Measurements from ENCODE around the gene ANTXR1.
A peak's percentile ranks its signal among the peaks of the same experiment; 100 is the strongest.

The ANTXR1 gene

GRCh38 chr2:68995916-68996315 is 17.1 kb upstream of the ANTXR1 start:
- DNase-seq (ENCODE audit: insufficient read length, low spot score) (no peak), FAIRE-seq (no peak)
- TF ChIP-seq POLR2AphosphoS5 (IDR thresholded peaks at IDR 0.05; ENCODE audit: low read depth, low read length) (no peak), SPI1 (IDR thresholded peaks at IDR 0.05; ENCODE audit: low read depth, low read length) (no peak), POU2F2 (IDR thresholded peaks at IDR 0.05; ENCODE audit: low read depth, low read length) (no peak), TAF1 (IDR thresholded peaks at IDR 0.05; ENCODE audit: low read depth, low read length) (no peak), PAX5 (IDR thresholded peaks at IDR 0.05; ENCODE audit: insufficient read depth, low read length, severe bottlenecking) (no peak), POLR2A (IDR thresholded peaks at IDR 0.05; ENCODE audit: low read depth, low read length) (no peak)

DNA sequence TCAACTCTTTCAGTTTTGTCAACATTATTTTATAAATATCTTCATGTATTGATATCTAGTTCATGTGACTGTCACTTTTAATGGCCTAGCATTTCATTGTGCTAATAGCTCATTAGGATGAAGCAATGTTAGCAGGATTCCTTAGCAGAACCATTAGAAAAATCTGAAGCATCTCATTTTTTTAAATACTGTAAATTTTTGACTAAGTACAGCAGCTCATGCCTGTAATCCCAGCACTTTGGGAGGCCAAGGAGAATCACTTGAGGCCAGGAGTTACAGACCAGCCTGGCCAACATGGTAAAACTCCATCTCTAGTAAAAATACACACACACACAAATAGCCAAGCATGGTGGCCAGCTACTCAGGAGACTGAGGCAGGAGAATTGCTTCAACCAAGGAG is 15.6 kb upstream of the ANTXR1 start:
- FAIRE-seq, result no peak
- DNase-seq (ENCODE audit: insufficient read length, low spot score), result no peak
- TF ChIP-seq TAF1 (IDR thresholded peaks at IDR 0.05; ENCODE audit: low read depth, low read length) (no peak), POU2F2 (IDR thresholded peaks at IDR 0.05; ENCODE audit: low read depth, low read length) (no peak), SPI1 (IDR thresholded peaks at IDR 0.05; ENCODE audit: low read depth, low read length) (no peak), POLR2AphosphoS5 (IDR thresholded peaks at IDR 0.05; ENCODE audit: low read depth, low read length) (no peak), PAX5 (IDR thresholded peaks at IDR 0.05; ENCODE audit: insufficient read depth, low read length, severe bottlenecking) (no peak), POLR2A (IDR thresholded peaks at IDR 0.05; ENCODE audit: low read depth, low read length) (no peak)

DNA sequence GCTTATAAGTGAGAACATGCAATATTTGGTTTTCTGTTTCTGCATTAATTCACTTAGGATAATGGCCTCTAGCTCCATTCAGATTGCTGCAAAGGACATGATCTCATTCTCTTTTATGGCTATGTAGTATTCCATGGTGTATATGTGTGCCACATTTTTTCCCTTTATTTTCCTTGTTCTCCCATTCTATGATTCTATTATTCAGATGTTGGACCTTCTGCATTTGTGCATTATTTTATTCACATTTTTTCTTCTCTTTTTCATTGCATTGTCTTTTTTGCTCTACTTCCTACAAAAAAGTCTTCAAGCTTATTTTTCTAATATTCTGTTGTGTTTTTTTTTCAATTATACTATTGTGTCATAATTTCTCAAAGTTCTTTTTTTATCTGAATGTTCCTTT is 11.1 kb upstream of the ANTXR1 start:
- TF ChIP-seq POLR2AphosphoS5 (IDR thresholded peaks at IDR 0.05; ENCODE audit: low read depth, low read length) (no peak), PAX5 (IDR thresholded peaks at IDR 0.05; ENCODE audit: insufficient read depth, low read length, severe bottlenecking) (no peak), TAF1 (IDR thresholded peaks at IDR 0.05; ENCODE audit: low read depth, low read length) (no peak), POU2F2 (IDR thresholded peaks at IDR 0.05; ENCODE audit: low read depth, low read length) (no peak), SPI1 (IDR thresholded peaks at IDR 0.05; ENCODE audit: low read depth, low read length) (no peak), POLR2A (IDR thresholded peaks at IDR 0.05; ENCODE audit: low read depth, low read length) (no peak)
- FAIRE-seq, result no peak

DNA sequence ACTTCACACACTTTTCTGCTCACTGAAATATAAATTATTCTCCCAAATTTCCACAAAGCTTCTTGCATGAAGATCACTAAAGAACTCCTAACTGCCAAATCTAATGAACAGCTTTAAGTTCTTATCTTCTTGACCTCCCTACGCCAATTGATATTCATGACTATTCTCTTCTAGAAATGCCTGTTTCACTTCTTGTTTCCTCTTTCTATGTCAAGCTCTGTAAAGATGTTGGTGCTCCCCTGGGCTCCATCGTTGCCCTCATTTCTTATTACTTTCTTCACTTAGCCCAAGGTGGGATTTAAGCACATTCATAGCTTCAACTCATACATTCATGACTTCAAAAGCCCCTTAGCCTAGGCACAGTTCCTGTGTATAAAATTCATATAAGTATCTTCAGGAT is 9.2 kb upstream of the ANTXR1 start:
- FAIRE-seq (no peak), DNase-seq (ENCODE audit: insufficient read length, low spot score) (no peak)
- TF ChIP-seq POU2F2 (IDR thresholded peaks at IDR 0.05; ENCODE audit: low read depth, low read length), result no peak
- 0 out of 2 replicates have a peak, but pooled peaks have one; percentile 20 for TF ChIP-seq SPI1 (IDR thresholded peaks at IDR 0.05; ENCODE audit: low read depth, low read length)
- no peak for TF ChIP-seq POLR2A (IDR thresholded peaks at IDR 0.05; ENCODE audit: low read depth, low read length)

More for the DNA sequence above, 11.1 kb upstream of the ANTXR1 start:
- DNase-seq (ENCODE audit: insufficient read length, low spot score), result no peak

DNA sequence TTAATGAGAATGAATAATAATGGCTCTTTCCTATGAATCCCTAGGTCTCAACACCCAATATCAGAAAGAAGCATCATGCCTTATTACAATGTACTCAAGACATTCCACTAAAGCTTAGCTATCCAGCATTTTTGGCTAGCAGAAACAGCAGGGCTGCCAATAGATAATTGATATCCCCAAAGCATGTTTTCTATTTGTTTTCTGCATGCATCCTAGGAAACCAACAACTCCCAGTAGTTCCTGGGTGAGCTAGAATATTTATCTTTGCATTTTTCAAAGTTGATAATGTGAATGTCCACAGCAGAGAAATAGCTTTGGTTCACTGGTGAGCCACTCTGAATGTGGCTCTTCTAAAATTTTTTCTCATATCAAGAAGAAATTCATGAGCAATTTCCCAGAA is 5.8 kb upstream of the ANTXR1 start:
- no peak for TF ChIP-seq POU2F2 (IDR thresholded peaks at IDR 0.05; ENCODE audit: low read depth, low read length)
- no peak for TF ChIP-seq PAX5 (IDR thresholded peaks at IDR 0.05; ENCODE audit: insufficient read depth, low read length, severe bottlenecking)
- TF ChIP-seq TAF1 (IDR thresholded peaks at IDR 0.05; ENCODE audit: low read depth, low read length), result no peak
- no peak for TF ChIP-seq POLR2AphosphoS5 (IDR thresholded peaks at IDR 0.05; ENCODE audit: low read depth, low read length)
- no peak for TF ChIP-seq SPI1 (IDR thresholded peaks at IDR 0.05; ENCODE audit: low read depth, low read length)
- TF ChIP-seq POLR2A (IDR thresholded peaks at IDR 0.05; ENCODE audit: low read depth, low read length), result no peak
- no peak for FAIRE-seq
- DNase-seq (ENCODE audit: insufficient read length, low spot score), result no peak

DNA sequence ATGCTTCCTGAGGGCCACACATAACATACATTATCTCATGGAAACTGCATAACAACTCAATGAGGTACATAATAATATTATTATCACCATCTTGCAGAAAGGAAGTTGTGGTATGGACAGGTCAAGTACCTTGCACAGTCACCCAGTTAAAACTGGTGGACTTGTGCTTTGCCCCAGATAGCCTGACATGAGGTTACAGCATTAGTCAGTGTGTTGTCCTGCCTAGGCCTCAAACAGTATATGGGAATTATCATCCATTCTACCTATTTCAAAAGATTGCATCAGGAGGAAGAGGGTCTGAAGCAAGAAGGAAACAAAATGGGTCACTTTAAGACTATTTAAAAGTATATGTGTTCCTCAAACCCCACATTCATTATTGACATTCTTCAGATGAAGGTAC is 5.4 kb upstream of the ANTXR1 start:
- no peak for FAIRE-seq
- TF ChIP-seq SPI1 (IDR thresholded peaks at IDR 0.05; ENCODE audit: low read depth, low read length), result no peak
- TF ChIP-seq POU2F2 (IDR thresholded peaks at IDR 0.05; ENCODE audit: low read depth, low read length), result no peak
- TF ChIP-seq POLR2AphosphoS5 (IDR thresholded peaks at IDR 0.05; ENCODE audit: low read depth, low read length), result no peak
- TF ChIP-seq PAX5 (IDR thresholded peaks at IDR 0.05; ENCODE audit: insufficient read depth, low read length, severe bottlenecking), result no peak
- no peak for TF ChIP-seq POLR2A (IDR thresholded peaks at IDR 0.05; ENCODE audit: low read depth, low read length)
- TF ChIP-seq TAF1 (IDR thresholded peaks at IDR 0.05; ENCODE audit: low read depth, low read length), result no peak
- no peak for DNase-seq (ENCODE audit: insufficient read length, low spot score)

GRCh38 chr2:69010437-69011194 is 2.4 kb upstream of the ANTXR1 start:
- TF ChIP-seq TAF1 (IDR thresholded peaks at IDR 0.05; ENCODE audit: low read depth, low read length), result no peak
- TF ChIP-seq SPI1 (IDR thresholded peaks at IDR 0.05; ENCODE audit: low read depth, low read length), result no peak
- TF ChIP-seq PAX5 (IDR thresholded peaks at IDR 0.05; ENCODE audit: insufficient read depth, low read length, severe bottlenecking), result no peak
- no peak for TF ChIP-seq POLR2A (IDR thresholded peaks at IDR 0.05; ENCODE audit: low read depth, low read length)
- FAIRE-seq, result no peak

GRCh38 chr2:69011611-69012157 is 1.3 kb upstream of the ANTXR1 start:
- DNase-seq (ENCODE audit: insufficient read length, low spot score) (no peak), FAIRE-seq (no peak)
- TF ChIP-seq POU2F2 (IDR thresholded peaks at IDR 0.05; ENCODE audit: low read depth, low read length) (no peak), SPI1 (IDR thresholded peaks at IDR 0.05; ENCODE audit: low read depth, low read length) (no peak), TAF1 (IDR thresholded peaks at IDR 0.05; ENCODE audit: low read depth, low read length) (no peak), POLR2A (IDR thresholded peaks at IDR 0.05; ENCODE audit: low read depth, low read length) (no peak), PAX5 (IDR thresholded peaks at IDR 0.05; ENCODE audit: insufficient read depth, low read length, severe bottlenecking) (no peak), POLR2AphosphoS5 (IDR thresholded peaks at IDR 0.05; ENCODE audit: low read depth, low read length) (no peak)

More at GRCh38 chr2:69010437-69011194, 2.4 kb upstream of the ANTXR1 start:
- no peak for DNase-seq (ENCODE audit: insufficient read length, low spot score)

GRCh38 chr2:69012310-69013141 is 453 bp upstream of the ANTXR1 start:
- DNase-seq (ENCODE audit: insufficient read length, low spot score), result peak; percentile 36
- no peak for TF ChIP-seq POU2F2 (IDR thresholded peaks at IDR 0.05; ENCODE audit: low read depth, low read length)
- no peak for TF ChIP-seq TAF1 (IDR thresholded peaks at IDR 0.05; ENCODE audit: low read depth, low read length)
- no peak for TF ChIP-seq PAX5 (IDR thresholded peaks at IDR 0.05; ENCODE audit: insufficient read depth, low read length, severe bottlenecking)
- no peak for TF ChIP-seq POLR2AphosphoS5 (IDR thresholded peaks at IDR 0.05; ENCODE audit: low read depth, low read length)
- TF ChIP-seq SPI1 (IDR thresholded peaks at IDR 0.05; ENCODE audit: low read depth, low read length), result no peak
- TF ChIP-seq POLR2A (IDR thresholded peaks at IDR 0.05; ENCODE audit: low read depth, low read length), result no peak
- FAIRE-seq, result no peak
